ENCODE measurements around the gene GRPEL1.
A peak's percentile ranks its signal among the peaks of the same experiment; 100 is the strongest.

The GRPEL1 gene
- long read RNA-seq, transcript GRPEL1-201 (4 exons, 2,775 nt), result major isoform, 417 of 441 reads
- long read RNA-seq, partial matches to known transcripts, result 3 of 441 reads
- long read RNA-seq, other reads (novel, unspliced or antisense), result 18 of 441 reads

- peak; percentile 98 to 100 for DNase-seq (ENCODE audit: low read depth in 1 of 2, low spot score in 1 of 2)
Measured at GRCh38 chr4:7067452-7068278, at the start of gene GRPEL1. GRPEL1 (minus strand) TSS chr4:7068064; CDS start chr4:7068032, 32 bp downstream.

DNA sequence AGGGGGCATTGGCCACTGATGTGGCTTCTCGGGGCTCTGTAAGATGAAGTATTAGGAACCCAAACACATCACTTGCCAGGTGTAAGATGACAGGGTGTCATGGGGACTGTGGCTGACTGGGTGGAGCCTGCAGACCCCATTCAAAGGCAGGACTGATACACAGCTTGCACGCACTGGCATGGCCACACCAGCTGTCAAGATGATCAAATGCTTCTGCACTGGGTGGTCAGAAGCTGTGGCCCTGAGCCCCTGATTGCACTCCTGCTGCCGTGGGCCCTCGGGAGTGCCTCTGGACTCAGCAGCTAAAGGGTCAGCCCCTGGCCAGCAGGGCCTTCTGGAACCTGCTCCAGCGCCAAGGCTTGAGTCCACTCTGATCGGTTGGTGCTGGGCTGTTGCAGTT is 48.8 kb upstream of the GRPEL1 start:
- Histone ChIP-seq H3K4me3 (replicated peaks; ENCODE audit: insufficient read depth, low read length) (no peak overlapping the region), H3K27ac (replicated peaks) (no peak overlapping the region), H3K27me3 (ENCODE audit: insufficient read depth, poor library complexity, severe bottlenecking) (no peaks in the 10 kb centered on the region)
- no peak for DNase-seq (ENCODE audit: low read depth in 1 of 2, low spot score in 1 of 2)
- TF ChIP-seq GABPA (IDR thresholded peaks at IDR 0.05; ENCODE audit: low read depth) (no peak), POLR2AphosphoS5 (IDR thresholded peaks at IDR 0.05; ENCODE audit: low read depth) (no peak), SPI1 (IDR thresholded peaks at IDR 0.05; ENCODE audit: borderline replicate concordance, low read depth) (no peak), CTCF (IDR thresholded peaks at IDR 0.05; ENCODE audit: insufficient read depth, low read length) (no peak)
- TF ChIP-seq, protein P1, sequence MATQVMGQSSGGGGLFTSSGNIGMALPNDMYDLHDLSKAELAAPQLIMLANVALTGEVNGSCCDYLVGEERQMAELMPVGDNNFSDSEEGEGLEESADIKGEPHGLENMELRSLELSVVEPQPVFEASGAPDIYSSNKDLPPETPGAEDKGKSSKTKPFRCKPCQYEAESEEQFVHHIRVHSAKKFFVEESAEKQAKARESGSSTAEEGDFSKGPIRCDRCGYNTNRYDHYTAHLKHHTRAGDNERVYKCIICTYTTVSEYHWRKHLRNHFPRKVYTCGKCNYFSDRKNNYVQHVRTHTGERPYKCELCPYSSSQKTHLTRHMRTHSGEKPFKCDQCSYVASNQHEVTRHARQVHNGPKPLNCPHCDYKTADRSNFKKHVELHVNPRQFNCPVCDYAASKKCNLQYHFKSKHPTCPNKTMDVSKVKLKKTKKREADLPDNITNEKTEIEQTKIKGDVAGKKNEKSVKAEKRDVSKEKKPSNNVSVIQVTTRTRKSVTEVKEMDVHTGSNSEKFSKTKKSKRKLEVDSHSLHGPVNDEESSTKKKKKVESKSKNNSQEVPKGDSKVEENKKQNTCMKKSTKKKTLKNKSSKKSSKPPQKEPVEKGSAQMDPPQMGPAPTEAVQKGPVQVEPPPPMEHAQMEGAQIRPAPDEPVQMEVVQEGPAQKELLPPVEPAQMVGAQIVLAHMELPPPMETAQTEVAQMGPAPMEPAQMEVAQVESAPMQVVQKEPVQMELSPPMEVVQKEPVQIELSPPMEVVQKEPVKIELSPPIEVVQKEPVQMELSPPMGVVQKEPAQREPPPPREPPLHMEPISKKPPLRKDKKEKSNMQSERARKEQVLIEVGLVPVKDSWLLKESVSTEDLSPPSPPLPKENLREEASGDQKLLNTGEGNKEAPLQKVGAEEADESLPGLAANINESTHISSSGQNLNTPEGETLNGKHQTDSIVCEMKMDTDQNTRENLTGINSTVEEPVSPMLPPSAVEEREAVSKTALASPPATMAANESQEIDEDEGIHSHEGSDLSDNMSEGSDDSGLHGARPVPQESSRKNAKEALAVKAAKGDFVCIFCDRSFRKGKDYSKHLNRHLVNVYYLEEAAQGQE (IDR thresholded peaks at IDR 0.05; ENCODE audit: insufficient replicate concordance, low read depth), result no peak

More at GRCh38 chr4:7067452-7068278, at the start of gene GRPEL1:
- TF ChIP-seq, protein P1 (IDR thresholded peaks at IDR 0.05; ENCODE audit: insufficient replicate concordance, low read depth), result no peak
- peak; percentile 91 for TF ChIP-seq POLR2AphosphoS5 (IDR thresholded peaks at IDR 0.05; ENCODE audit: low read depth)
- no peak for TF ChIP-seq SPI1 (IDR thresholded peaks at IDR 0.05; ENCODE audit: borderline replicate concordance, low read depth)
- TF ChIP-seq GABPA (IDR thresholded peaks at IDR 0.05; ENCODE audit: low read depth), result no peak
- Histone ChIP-seq H3K27ac (replicated peaks) (peak within 1 kb of the TSS; percentile 88), H3K27me3 (ENCODE audit: insufficient read depth, poor library complexity, severe bottlenecking) (no peaks in the 10 kb centered on the region), H3K4me3 (replicated peaks; ENCODE audit: insufficient read depth, low read length) (peak within 1 kb of the TSS; percentile 77)

DNA sequence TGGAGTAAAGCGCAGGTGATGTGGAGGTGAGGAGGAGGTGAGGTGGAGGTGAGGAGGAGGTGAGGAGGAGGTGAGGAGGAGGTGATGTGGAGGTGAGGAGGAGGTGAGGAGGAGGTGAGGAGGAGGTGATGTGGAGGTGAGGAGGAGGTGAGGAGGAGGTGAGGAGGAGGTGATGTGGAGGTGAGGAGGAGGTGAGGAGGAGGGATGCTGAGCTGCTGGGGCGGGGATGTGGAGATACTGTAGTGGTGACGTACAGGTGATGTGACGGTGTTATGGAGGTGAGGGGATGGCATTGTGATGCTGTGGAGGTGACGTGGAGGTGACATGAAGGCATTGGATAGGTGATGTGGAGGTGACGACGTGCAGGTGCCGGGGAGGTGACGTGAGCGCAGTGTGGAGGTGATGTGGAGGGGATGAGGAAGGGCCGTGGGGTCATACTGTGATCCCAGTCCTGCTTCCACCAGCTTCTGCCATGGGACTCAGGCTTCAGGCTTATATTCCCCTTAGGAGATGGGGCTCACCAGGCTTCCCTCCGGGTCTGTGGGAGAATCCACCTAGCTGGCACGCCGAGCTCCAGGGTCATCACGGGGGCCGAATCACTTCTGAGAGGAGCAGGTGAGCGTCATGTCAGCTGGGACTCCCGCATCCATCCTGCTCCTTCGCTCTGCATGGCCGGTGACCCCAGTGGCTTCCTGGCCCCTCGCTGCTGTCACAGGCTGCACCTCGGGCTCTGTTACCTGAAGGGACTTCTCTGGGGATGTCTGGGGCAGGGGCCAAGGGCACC is 47.9 kb upstream of the GRPEL1 start:
- H3K4me3 ChIP-seq (replicated peaks; ENCODE audit: insufficient read depth, low read length), result no peak overlapping the region
- no peak for DNase-seq (ENCODE audit: low read depth in 1 of 2, low spot score in 1 of 2)
- no peak overlapping the region for H3K27ac ChIP-seq (replicated peaks)
- no peaks in the 10 kb centered on the region for H3K27me3 ChIP-seq (ENCODE audit: insufficient read depth, poor library complexity, severe bottlenecking)
- TF ChIP-seq POLR2AphosphoS5 (IDR thresholded peaks at IDR 0.05; ENCODE audit: low read depth) (no peak), CTCF (IDR thresholded peaks at IDR 0.05; ENCODE audit: insufficient read depth, low read length) (no peak), SPI1 (IDR thresholded peaks at IDR 0.05; ENCODE audit: borderline replicate concordance, low read depth) (no peak), GABPA (IDR thresholded peaks at IDR 0.05; ENCODE audit: low read depth) (no peak)
- TF ChIP-seq, protein P1 (IDR thresholded peaks at IDR 0.05; ENCODE audit: insufficient replicate concordance, low read depth), result no peak

All from HL-60 (cell line).